ENCODE results near the gene TFF2.

Gene TFF2

GRCh38 chr21:42362700-42363099, 11.9 kb upstream of the TFF2 start:
- no peak for TF ChIP-seq CTCF (IDR thresholded peaks at IDR 0.05; ENCODE audit: low read depth, low read length)
- Histone ChIP-seq H3K36me3 (no peaks in the 10 kb centered on the region), H3K27me3 (ENCODE audit: insufficient read depth, low read depth, severe bottlenecking) (no peaks in the 10 kb centered on the region), H3K27ac (peak overlapping the region; percentile 31; the same call in 1 of the 2 replicates), H3K9me3 (ENCODE audit: severe bottlenecking) (peaks cover 7% of the 10 kb centered on the region), H3K4me3 (ENCODE audit: low read depth, low read length) (no peak overlapping the region)
- no peak for DNase-seq

- no peak for TF ChIP-seq CTCF (IDR thresholded peaks at IDR 0.05; ENCODE audit: low read depth, low read length)
- no peaks in the 10 kb centered on the region for H3K36me3 ChIP-seq
- DNase-seq = no peak
Observed at GRCh38 chr21:42362198-42362597, 11.4 kb upstream of the TFF2 start.

GRCh38 chr21:42361286-42361685, 10.5 kb upstream of the TFF2 start:
- peaks cover 10% of the 10 kb centered on the region for H3K9me3 ChIP-seq (ENCODE audit: severe bottlenecking)
- peak; percentile 72 for DNase-seq
- peak overlapping the region; percentile 52 for H3K27ac ChIP-seq
- H3K36me3 ChIP-seq = no peaks in the 10 kb centered on the region
- no peaks in the 10 kb centered on the region for H3K27me3 ChIP-seq (ENCODE audit: insufficient read depth, low read depth, severe bottlenecking)
- no peak overlapping the region for H3K4me3 ChIP-seq (ENCODE audit: low read depth, low read length)
- no peak for TF ChIP-seq CTCF (IDR thresholded peaks at IDR 0.05; ENCODE audit: low read depth, low read length)

More at GRCh38 chr21:42362198-42362597, 11.4 kb upstream of the TFF2 start:
- Histone ChIP-seq H3K4me3 (ENCODE audit: low read depth, low read length) (no peak overlapping the region), H3K27me3 (ENCODE audit: insufficient read depth, low read depth, severe bottlenecking) (no peaks in the 10 kb centered on the region), H3K9me3 (ENCODE audit: severe bottlenecking) (peaks cover 7% of the 10 kb centered on the region), H3K27ac (peak overlapping the region; percentile 31)

- DNase-seq = peak; percentile 40
- TF ChIP-seq CTCF (IDR thresholded peaks at IDR 0.05; ENCODE audit: low read depth, low read length) = peak; percentile 66
- H3K36me3 ChIP-seq = no peaks in the 10 kb centered on the region
- no peak overlapping the region; the same call in 1 of the 2 replicates for H3K27ac ChIP-seq
- no peak overlapping the region for H3K4me3 ChIP-seq (ENCODE audit: low read depth, low read length)
- no peaks in the 10 kb centered on the region for H3K27me3 ChIP-seq (ENCODE audit: insufficient read depth, low read depth, severe bottlenecking)
- H3K9me3 ChIP-seq (ENCODE audit: severe bottlenecking) = peaks cover 14% of the 10 kb centered on the region
Observed at GRCh38 chr21:42360317-42360716, 9.5 kb upstream of the TFF2 start.

- Histone ChIP-seq H3K36me3 (no peaks in the 10 kb centered on the region), H3K27ac (no peak overlapping the region), H3K27me3 (ENCODE audit: insufficient read depth, low read depth, severe bottlenecking) (no peaks in the 10 kb centered on the region), H3K4me3 (ENCODE audit: low read depth, low read length) (no peak overlapping the region), H3K9me3 (ENCODE audit: severe bottlenecking) (peaks cover 26% of the 10 kb centered on the region)
- no peak for DNase-seq
- TF ChIP-seq CTCF (IDR thresholded peaks at IDR 0.05; ENCODE audit: low read depth, low read length) = no peak
Observed at GRCh38 chr21:42358937-42359336, 8.1 kb upstream of the TFF2 start.

GRCh38 chr21:42358261-42358660, 7.5 kb upstream of the TFF2 start:
- DNase-seq = no peak

More at GRCh38 chr21:42358261-42358660, 7.5 kb upstream of the TFF2 start:
- Histone ChIP-seq H3K4me3 (ENCODE audit: low read depth, low read length) (no peak overlapping the region), H3K9me3 (ENCODE audit: severe bottlenecking) (peaks cover 29% of the 10 kb centered on the region), H3K27me3 (ENCODE audit: insufficient read depth, low read depth, severe bottlenecking) (no peaks in the 10 kb centered on the region), H3K27ac (no peak overlapping the region), H3K36me3 (no peaks in the 10 kb centered on the region)
- no peak for TF ChIP-seq CTCF (IDR thresholded peaks at IDR 0.05; ENCODE audit: low read depth, low read length)
